Measurements from ENCODE around the gene APBB1IP. TPM values are rescaled to one million over a fixed set of nuclear protein-coding genes. Genes with fewer than 3 reads are reported as not detected.
"Not testable (repeated sequence)": the region's sequence is repeated elsewhere in the genome, so short reads cannot be mapped to it uniquely, and the experiment has no call there.

The APBB1IP gene
- polyA plus RNA-seq, 1 donor from 2014 or later = 66.4 TPM

GRCh38 chr10:26494018-26494417, 55.9 kb downstream of the APBB1IP start:
- Mint-ChIP-seq H3K4me1 (peaks cover 4 to 13% (median 7%) of the 10 kb centered on the region in 3 donors), H3K27me3 (no peaks in the 10 kb centered on the region), H3K4me3 (no peak overlapping the region), H3K9me3 (no peaks in the 10 kb centered on the region), H3K36me3 (peaks cover 15% of the 10 kb centered on the region), H3K27ac (no peak overlapping the region)

GRCh38 chr10:26499426-26499825, 61.3 kb downstream of the APBB1IP start:
- Mint-ChIP-seq H3K27ac (peak overlapping the region in 1 of 3 donors; percentile 55), H3K36me3 (peaks cover 14% of the 10 kb centered on the region), H3K4me1 (peaks cover 5 to 10% (median 5%) of the 10 kb centered on the region in 3 donors), H3K9me3 (no peaks in the 10 kb centered on the region), H3K27me3 (no peaks in the 10 kb centered on the region), H3K4me3 (no peak overlapping the region)

- Mint-ChIP-seq H3K4me3 (peak overlapping the region in 1 of 4 donors; percentile 17), H3K4me1 (peaks cover 5 to 8% (median 5%) of the 10 kb centered on the region in 3 donors), H3K9me3 (no peaks in the 10 kb centered on the region), H3K27me3 (no peaks in the 10 kb centered on the region), H3K36me3 (peaks cover 17% of the 10 kb centered on the region), H3K27ac (no peak overlapping the region)
Measured at GRCh38 chr10:26502986-26503385, 64.8 kb downstream of the APBB1IP start.

- H3K36me3 Mint-ChIP-seq = peaks cover 17% of the 10 kb centered on the region
- peak overlapping the region in 2 of 3 donors; percentile 10 to 73 for H3K27ac Mint-ChIP-seq
- peaks cover 4 to 8% (median 5%) of the 10 kb centered on the region in 3 donors for H3K4me1 Mint-ChIP-seq
- no peak overlapping the region for H3K4me3 Mint-ChIP-seq
- no peaks in the 10 kb centered on the region for H3K9me3 Mint-ChIP-seq
- H3K27me3 Mint-ChIP-seq = no peaks in the 10 kb centered on the region
Measured at GRCh38 chr10:26503911-26504310, 65.8 kb downstream of the APBB1IP start.

GRCh38 chr10:26504429-26504828, 66.3 kb downstream of the APBB1IP start:
- peak overlapping the region in 1 of 3 donors; percentile 73 for H3K27ac Mint-ChIP-seq
- H3K4me3 Mint-ChIP-seq = not testable (repeated sequence)

GRCh38 chr10:26505491-26505890, 67.3 kb downstream of the APBB1IP start:
- no peaks in the 10 kb centered on the region for H3K9me3 Mint-ChIP-seq
- H3K27ac Mint-ChIP-seq = peak overlapping the region in 1 of 3 donors; percentile 42
- H3K4me3 Mint-ChIP-seq = no peak overlapping the region
- H3K36me3 Mint-ChIP-seq = peaks cover 14% of the 10 kb centered on the region
- no peaks in the 10 kb centered on the region for H3K27me3 Mint-ChIP-seq
- H3K4me1 Mint-ChIP-seq = peaks cover 1 to 5% (median 2%) of the 10 kb centered on the region in 3 donors

More at GRCh38 chr10:26504429-26504828, 66.3 kb downstream of the APBB1IP start:
- not testable (repeated sequence) for H3K4me1 Mint-ChIP-seq, H3K9me3 Mint-ChIP-seq, H3K27me3 Mint-ChIP-seq
- peaks cover 16% of the 10 kb centered on the region for H3K36me3 Mint-ChIP-seq

- H3K4me1 Mint-ChIP-seq = peaks cover 1 to 5% (median 2%) of the 10 kb centered on the region in 3 donors
- H3K27ac Mint-ChIP-seq = peak overlapping the region in 2 of 3 donors; percentile 6 to 23
- peaks cover 17% of the 10 kb centered on the region for H3K36me3 Mint-ChIP-seq
- H3K4me3 Mint-ChIP-seq = no peak overlapping the region
- no peaks in the 10 kb centered on the region for H3K9me3 Mint-ChIP-seq
- no peaks in the 10 kb centered on the region for H3K27me3 Mint-ChIP-seq
Measured at GRCh38 chr10:26506736-26507135, 68.6 kb downstream of the APBB1IP start.

GRCh38 chr10:26507441-26507840, 69.3 kb downstream of the APBB1IP start:
- Mint-ChIP-seq H3K36me3 (peaks cover 18% of the 10 kb centered on the region), H3K27ac (peak overlapping the region in 1 of 3 donors; percentile 13), H3K4me1 (peaks cover 1 to 5% (median 2%) of the 10 kb centered on the region in 3 donors), H3K9me3 (no peaks in the 10 kb centered on the region), H3K27me3 (no peaks in the 10 kb centered on the region), H3K4me3 (no peak overlapping the region)

GRCh38 chr10:26508016-26508415, 69.9 kb downstream of the APBB1IP start:
- no peak overlapping the region for H3K4me3 Mint-ChIP-seq
- H3K36me3 Mint-ChIP-seq = peaks cover 18% of the 10 kb centered on the region
- peaks cover under 1 to 5% (median 1%) of the 10 kb centered on the region in 3 donors for H3K4me1 Mint-ChIP-seq
- H3K27me3 Mint-ChIP-seq = no peaks in the 10 kb centered on the region
- H3K9me3 Mint-ChIP-seq = no peaks in the 10 kb centered on the region
- no peak overlapping the region for H3K27ac Mint-ChIP-seq

GRCh38 chr10:26509307-26509706, 71.2 kb downstream of the APBB1IP start:
- no peaks in the 10 kb centered on the region for H3K27me3 Mint-ChIP-seq
- no peak overlapping the region for H3K4me3 Mint-ChIP-seq
- H3K4me1 Mint-ChIP-seq = peaks cover 0 to 5% (median 1%) of the 10 kb centered on the region in 3 donors
- peaks cover 19% of the 10 kb centered on the region for H3K36me3 Mint-ChIP-seq
- H3K27ac Mint-ChIP-seq = no peak overlapping the region
- no peaks in the 10 kb centered on the region for H3K9me3 Mint-ChIP-seq

- Mint-ChIP-seq H3K4me3 (no peak overlapping the region), H3K27me3 (no peaks in the 10 kb centered on the region), H3K4me1 (peaks cover 0 to 7% (median 5%) of the 10 kb centered on the region in 3 donors), H3K27ac (no peak overlapping the region), H3K36me3 (peaks cover 16% of the 10 kb centered on the region), H3K9me3 (no peaks in the 10 kb centered on the region)
Measured at GRCh38 chr10:26513101-26513500, 75.0 kb downstream of the APBB1IP start.

- Mint-ChIP-seq H3K27me3 (no peaks in the 10 kb centered on the region), H3K4me1 (peaks cover 2 to 9% (median 5%) of the 10 kb centered on the region in 3 donors), H3K27ac (no peak overlapping the region), H3K36me3 (peaks cover 27% of the 10 kb centered on the region), H3K4me3 (no peak overlapping the region), H3K9me3 (peaks cover 0 to 6% (median 0%) of the 10 kb centered on the region in 3 donors)
Measured at GRCh38 chr10:26516540-26517101, 78.5 kb downstream of the APBB1IP start.

- Mint-ChIP-seq H3K36me3 (peaks cover 30% of the 10 kb centered on the region), H3K27ac (peak overlapping the region in 1 of 3 donors; percentile 26), H3K4me3 (no peak overlapping the region), H3K27me3 (no peaks in the 10 kb centered on the region), H3K9me3 (peaks cover 0 to 6% (median 0%) of the 10 kb centered on the region in 3 donors), H3K4me1 (peaks cover 2 to 9% (median 5%) of the 10 kb centered on the region in 3 donors)
Measured at GRCh38 chr10:26517141-26517867, 79.2 kb downstream of the APBB1IP start.

GRCh38 chr10:26519803-26520202, 81.7 kb downstream of the APBB1IP start:
- Mint-ChIP-seq H3K9me3 (peaks cover 0 to 6% (median 0%) of the 10 kb centered on the region in 3 donors), H3K27me3 (no peaks in the 10 kb centered on the region), H3K27ac (no peak overlapping the region), H3K4me3 (no peak overlapping the region), H3K4me1 (peaks cover 2 to 12% (median 5%) of the 10 kb centered on the region in 3 donors), H3K36me3 (peaks cover 29% of the 10 kb centered on the region)

- H3K36me3 Mint-ChIP-seq = peaks cover 30% of the 10 kb centered on the region
- no peaks in the 10 kb centered on the region for H3K27me3 Mint-ChIP-seq
- peaks cover 2 to 12% (median 10%) of the 10 kb centered on the region in 3 donors for H3K4me1 Mint-ChIP-seq
- no peak overlapping the region for H3K27ac Mint-ChIP-seq
- peaks cover 0 to 6% (median 0%) of the 10 kb centered on the region in 3 donors for H3K9me3 Mint-ChIP-seq
- H3K4me3 Mint-ChIP-seq = no peak overlapping the region
Measured at GRCh38 chr10:26520575-26520974, 82.4 kb downstream of the APBB1IP start.
